HG03064 (cell line): ENCODE data around the gene GOT1.

Source experiments
- ATAC-seq: cut with Tn5 transposase; IDR thresholded peaks from one replicate; pipeline ENCODE4 v1.9.1; 2021; ENCODE audit warnings: low read depth; ENCODE audit not compliant: unreplicated experiment

The GOT1 gene

DNA sequence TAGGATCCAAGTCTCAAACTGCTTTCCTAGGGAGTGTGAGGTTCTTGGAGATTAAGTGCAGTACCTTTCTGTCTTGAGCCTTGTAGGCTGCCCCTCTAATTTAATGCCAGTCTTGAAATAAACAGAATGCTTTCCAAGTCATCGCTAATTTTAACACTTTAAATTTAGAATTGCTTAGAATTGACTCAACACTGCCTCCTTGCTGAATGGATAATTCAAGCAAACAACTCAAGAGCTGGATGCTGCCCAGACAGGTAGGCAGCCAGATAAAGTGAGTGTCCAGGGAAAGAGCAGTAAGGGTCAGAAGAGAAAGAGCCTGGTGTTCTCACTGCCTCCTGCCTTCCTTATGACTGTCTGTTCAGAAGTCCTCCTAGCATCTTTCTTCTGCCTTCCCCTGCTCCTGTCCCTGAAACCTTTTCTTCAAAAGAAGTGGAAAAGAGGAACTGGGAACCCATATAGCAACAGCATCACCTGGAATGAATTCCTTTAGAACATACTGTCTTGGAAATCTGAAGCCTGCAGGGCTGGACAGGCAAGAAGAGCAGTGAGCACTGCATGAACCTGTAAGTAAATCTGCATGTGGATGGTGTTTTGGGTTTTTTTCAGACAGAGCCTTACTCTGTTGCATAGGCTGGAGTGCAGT is 3.1 kb upstream of the GOT1 start:
- no peak for ATAC-seq

DNA sequence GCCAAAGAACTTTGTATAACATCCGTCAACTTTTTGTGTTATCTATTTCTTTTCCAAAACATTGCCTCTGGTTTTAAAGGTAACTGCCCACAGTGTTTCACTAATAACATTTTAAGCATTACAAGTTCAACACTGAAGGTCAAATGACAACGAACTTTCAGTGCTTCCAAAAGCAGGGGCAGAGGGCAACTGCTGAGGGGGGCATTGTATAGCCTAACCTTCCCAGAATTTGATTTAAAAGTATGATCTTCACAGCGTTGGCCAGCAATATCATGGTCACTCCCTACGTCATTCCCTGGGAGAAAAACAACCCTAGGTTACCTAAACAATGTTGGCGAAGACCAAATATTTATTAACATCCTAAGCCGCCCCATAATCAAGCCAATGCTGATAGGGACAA is 2.5 kb upstream of the GOT1 start:
- no peak for ATAC-seq

DNA sequence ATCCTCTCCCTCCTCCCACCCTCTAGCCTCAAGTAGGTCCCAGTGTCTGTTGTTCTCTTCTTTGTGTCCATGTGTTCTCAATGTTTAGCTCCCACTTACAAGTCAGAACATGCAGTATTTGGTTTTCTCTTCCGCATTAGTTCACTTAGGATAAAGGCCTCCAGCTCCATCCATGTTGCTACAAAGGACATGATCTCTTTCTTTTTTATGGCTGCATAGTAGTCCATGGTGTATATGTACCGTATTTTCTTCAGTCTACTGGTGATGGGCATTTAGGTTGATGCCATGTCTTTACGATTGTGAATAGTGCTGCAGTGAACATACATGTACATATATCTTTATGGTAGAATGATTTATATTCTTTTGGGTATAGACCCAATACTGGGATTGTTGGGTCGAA is 1.6 kb upstream of the GOT1 start:
- no peak for ATAC-seq

DNA sequence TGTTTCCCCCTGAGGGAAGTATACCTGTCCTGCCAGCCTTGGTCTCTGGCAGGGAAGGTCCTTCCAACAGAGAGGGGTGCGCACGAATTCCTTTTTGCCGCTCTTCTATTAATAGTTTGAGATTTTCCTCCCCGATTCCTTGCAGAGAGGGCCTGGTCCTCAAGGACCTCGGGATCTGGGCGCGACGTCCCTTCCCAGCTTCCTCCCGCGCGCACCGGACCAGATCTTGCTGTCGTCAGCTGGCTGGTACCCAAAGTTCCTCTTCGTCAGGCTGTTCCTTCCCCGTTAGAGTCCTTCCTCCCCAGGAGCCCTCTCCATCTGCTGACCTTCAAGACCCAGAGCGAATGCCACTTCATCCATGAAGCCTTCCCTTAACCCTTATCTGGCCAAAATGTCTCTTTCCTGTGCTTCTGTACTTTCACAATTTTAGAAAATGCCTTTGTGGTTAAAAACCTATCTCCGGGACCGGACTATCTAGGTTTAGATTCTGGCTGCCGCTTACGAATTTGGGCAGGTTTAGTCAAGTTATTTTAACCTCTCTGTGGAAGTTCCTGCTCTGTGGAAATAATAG is 851 bp upstream of the GOT1 start:
- ATAC-seq: peak; percentile 7

DNA sequence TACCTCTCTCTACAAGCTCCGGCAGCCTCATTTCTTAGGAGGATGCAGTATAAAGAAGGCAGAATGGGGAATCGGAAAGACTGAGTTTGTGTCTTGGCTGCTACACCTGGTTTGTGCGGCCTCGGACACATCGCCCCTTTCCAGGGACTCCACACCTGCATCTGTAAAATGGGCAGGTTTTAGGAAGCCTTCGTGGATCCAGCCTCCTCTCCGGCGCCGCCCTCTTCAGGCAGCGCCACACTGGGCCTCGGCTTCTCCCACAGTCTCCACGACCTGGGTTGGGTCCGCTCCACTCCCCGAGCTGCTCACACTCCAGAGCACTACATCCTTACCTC is 341 bp downstream of the GOT1 start:
- ATAC-seq: peak; percentile 3

DNA sequence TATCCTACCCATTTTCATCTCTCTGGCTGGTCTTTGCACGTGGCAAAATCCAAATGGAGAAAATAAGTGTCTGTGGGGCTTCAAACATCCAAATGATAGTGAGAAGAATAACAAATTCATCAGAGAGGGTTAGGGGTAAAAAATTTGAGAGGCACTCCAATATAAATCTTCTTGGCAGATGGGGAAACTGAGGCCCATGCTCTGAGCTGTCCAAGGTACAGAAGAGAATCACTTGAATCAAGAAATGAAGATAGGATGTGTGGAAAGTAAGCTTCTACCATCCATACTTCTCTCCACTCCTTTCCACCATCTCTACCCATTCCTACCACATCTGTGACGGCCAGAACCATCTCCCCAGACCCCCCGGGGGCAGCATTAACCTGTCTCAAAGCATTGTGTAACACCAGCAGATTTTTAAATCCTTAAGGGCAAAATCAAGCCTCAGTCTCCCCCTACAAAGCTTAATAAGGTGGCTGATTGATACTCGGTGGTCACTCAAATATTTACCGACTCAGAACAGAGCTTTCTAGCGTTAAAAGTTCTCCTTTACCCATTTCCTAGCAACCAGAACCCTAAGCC is 818 bp downstream of the GOT1 start:
- ATAC-seq: no peak

DNA sequence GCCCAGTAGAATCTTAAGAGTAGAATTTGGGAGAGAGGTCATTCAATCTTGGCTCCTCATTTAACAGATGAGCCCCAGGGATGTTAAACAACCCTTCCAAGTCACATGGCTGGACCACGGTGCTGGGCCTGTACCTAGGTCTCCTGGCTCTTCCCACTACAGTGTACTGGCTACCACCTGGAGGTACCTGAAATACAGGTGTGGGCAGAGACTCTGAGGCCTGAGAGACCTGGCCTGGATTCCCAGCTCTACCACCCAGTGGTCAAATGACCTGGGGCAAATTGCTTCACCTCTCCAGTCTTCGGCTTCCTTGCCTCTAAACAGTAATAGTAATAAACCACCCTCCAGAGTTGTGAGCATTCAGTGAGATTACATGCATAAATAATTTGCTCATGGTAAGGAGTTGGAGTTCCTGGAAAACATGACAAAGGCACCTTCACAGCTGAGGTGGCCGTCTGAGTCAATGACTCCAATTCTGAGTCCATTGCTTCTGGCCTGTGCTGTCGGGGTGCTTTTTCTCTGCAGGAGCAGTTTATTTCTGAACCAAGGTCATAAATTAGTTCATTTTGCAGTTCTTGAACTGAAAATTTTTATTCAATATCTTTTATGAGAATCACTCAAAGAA is 2.7 kb downstream of the GOT1 start:
- no peak for ATAC-seq

DNA sequence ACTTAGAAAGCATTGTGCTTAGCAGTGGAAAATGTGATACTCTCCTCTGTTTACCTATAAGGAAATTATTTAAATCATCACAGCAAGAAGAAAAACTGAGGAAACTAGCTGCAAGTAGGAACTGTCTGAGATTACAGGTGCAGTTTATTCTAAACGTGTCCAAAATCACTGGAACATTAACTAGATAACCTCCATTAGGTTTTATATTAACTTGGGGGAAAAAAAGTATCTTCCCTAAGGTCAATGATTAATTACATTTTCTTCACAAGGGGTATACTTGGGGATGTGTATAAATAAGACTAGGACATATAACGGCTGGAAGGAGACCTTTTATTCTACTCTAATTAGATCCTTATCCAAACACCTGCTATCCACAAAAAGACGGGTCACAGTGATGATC is 3.7 kb downstream of the GOT1 start:
- ATAC-seq: no peak

DNA sequence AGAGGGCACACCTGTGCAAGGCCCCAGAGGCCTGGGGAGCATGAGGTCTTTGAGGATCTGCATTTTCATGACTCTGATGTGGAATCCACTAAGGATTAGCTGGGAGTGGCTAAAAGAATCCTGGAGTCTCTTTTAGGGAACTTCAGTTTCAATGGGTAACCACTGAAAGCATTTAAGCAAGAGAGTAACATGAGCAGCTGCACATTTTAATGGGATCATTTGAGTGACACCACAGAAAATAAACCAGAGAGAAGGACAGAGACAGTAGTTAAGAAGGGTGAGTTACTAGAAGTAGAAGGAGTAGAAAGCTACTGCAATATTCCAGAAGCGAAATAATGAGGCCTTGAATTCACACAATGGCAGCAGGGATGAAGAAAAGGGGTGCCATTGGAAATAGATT is 5.2 kb downstream of the GOT1 start:
- ATAC-seq: no peak

DNA sequence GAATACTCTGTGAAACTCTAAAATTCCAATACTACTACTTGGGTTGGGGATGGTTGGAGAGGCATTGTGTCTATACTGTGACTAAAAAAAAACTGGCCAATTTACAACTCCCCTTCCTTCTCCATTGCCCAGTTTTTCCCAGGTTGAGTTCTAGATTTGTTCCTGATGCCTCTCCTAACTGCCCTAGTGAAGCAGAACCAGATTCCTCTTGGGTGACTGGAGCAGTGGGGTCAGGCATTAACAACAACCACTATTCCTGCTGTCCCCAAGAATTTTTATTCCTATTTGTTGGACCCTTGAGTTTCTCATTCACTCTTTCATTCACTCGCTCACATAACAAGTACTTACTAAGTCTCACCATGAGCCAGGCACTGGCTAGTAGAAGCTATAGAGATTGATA is 5.8 kb downstream of the GOT1 start:
- ATAC-seq: no peak

DNA sequence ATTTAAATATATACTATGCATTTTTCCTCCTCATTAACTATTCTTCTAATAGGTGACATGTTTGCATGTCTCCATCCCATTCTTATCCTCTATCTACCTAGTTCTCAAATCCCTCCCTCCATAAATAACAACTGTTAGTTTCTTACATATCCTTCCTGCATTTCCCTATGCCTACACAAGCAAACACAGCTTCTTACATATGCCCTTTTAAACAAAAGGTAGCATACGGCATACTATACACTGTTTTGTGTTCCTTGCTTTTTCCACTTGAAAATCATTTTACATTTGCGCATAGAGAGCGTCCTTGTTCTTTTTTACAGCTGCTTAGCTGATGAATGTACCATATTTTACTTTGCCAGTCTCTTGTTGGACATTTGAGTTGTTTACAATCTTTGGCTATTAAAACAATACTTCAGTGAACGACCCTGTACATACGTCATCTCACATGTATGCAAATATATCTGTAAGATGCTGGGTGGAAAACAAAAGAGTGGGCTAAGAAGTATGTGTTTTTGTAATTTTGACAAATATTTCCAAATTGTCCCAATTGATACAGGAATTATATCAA is 7.8 kb downstream of the GOT1 start:
- no peak for ATAC-seq

DNA sequence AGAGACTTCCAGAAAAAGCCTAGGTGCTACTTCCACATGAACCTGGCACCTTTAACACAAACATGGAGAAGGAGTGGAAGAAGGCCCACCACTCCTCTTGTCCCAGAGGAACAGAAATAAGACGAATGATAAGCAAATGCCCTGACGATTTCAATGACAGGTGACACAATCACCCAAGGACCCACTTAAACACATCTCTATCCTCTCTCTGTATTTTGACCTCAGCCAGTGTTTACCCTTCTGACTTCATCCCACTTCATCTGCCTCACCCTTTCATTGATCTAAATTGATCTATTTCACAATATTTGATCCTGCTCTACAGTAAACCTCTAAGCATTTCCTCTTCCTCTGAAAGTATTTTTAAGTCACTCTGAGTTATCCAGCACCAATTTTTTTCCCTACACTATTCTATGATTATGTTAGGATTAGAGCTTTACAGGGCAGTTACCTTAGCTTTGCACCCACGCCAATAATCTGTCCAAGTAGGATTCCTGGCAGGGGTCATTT is 9.1 kb downstream of the GOT1 start:
- ATAC-seq: no peak

DNA sequence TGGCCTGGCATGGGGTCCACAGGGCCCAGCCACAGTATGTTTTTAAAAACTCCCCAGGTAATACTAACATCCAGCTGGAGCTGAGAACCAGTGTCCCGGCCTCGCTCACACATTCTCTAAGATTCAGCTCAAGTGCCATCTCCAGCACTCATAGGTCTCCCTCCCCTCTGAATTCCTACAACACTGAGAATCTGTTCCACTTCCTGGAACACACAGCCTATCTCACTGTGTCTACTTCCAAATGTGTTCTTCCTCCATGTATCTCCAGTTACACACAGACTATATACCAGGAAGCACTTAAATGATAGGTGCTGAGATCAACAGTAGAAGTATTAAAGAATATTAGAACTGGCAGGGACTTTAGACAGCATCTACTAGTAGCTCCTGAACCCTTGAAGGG is 10.7 kb downstream of the GOT1 start:
- no peak for ATAC-seq

DNA sequence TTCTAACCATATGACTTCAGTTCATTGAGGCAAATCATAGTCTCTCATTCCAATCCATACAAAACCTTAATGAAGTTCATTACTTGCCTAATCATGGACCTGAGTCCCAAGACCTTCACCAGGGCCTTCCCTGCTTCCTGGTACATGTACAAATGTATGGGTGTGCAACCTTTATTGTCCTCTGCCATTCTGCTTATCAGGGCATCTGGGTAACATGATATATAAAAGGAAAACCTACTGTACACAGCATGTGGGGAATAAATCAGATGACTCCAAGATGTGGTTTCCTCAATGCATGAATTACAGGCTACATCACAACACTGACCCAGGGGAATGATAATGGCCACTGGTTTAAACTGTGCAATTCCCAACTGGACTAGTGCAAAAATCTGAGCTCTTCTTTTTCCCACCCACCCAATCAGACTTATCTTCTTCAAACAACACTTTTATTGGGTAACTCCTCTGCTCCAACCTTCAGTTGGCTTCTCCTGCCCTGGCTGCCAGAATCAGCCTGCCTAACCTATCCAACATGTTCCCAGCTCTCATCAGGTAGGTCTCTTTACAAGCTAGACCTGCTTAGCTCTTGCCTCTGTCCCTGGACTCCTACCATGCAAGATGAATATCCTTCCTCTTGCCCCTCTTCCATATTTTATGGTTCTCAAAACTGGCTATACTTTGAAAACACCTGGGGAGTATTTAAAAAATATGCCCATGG is 11.4 kb downstream of the GOT1 start:
- no peak for ATAC-seq

DNA sequence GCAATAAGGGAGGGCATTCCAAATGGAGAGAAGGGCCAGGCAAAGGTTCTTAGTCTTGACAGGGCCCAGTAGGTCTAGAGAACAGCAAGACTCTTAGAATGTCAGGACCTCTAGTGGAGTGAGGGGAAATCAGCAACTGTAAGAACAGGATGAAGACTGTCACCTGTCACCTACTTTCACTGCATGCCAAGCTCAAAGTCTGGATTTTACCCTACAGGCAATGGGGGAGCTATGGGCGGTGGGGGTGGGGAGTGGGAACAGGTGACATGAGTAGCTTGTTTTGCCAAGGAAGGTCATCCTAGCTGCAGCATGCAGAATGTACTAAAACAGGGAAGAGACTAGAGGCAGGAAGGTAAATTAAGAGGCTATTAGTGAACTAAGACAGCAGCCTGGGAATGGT is 18.3 kb downstream of the GOT1 start:
- ATAC-seq: no peak

DNA sequence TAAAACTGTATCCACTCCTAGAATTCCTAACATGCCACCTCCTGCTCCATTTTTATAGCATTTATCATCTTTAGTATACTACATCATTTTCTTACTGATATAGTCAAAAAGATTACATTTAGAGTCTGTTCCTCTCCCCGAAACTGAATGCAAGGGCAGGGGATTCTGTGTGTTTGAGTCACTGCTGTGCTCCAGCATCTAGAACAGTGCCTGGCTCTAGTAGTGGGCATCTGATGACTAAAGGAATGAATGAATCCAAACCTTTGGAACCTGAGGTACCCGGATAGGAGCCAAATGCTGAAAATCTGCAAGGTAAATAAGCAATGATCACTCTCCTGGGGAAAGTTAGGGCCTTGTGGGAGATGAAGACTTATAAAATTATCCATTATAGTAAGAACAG is 18.9 kb downstream of the GOT1 start:
- ATAC-seq: no peak

DNA sequence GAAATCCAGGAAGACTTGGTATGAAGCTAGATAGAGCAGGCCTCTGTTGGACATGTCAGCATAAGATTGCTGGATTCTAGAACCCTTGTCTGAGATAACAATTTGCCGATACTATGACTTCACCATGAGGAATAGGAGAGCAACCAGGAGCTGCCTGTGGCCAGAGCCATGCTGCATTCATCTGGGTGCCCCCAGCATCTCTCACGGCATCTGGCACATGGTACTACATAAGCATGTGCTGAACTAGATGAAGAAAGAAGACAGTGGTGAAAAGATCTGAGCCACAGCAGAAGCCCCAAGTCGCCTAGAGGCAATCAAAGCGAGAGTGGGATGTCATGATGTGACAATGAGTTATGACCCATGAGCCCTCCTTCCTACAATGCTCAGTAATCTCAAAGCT is 19.5 kb downstream of the GOT1 start:
- ATAC-seq: no peak

DNA sequence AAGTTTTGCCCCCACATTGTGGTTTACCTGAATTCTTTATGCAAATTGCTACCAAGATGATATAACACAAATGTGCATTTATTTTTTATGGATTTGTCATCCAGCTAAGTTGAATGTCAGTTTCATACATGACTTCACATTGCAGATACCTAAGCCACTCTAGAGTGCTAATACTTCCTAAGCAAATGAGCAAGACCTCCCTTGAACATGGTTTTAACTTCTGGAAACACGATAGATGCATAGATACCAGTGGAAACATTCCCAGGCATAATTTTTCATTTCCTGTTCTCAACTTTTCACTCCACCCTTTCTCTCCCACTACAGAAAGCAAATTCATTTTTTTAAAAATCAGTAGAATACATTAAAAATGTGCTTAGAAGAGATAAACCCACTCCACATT is 20.3 kb downstream of the GOT1 start:
- ATAC-seq: no peak

DNA sequence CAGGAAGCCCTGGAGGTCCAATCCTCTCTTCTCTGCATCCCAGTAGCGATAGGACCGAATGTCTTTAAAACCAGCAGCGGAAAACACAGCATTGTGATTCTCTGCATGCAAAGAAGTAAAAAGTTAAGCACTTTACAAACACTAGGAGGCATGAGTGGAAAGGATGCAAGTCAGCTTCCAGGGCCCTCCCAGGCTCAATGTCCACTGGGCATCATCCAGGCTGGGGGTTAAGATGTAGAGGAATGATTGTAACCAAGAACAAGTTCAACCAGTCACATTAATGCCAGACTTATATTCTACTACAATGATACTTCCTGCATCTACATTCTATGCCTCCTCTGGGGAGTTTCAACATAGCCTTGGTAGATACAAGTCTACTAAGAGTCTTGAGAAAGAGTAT is 24.3 kb downstream of the GOT1 start:
- no peak for ATAC-seq

DNA sequence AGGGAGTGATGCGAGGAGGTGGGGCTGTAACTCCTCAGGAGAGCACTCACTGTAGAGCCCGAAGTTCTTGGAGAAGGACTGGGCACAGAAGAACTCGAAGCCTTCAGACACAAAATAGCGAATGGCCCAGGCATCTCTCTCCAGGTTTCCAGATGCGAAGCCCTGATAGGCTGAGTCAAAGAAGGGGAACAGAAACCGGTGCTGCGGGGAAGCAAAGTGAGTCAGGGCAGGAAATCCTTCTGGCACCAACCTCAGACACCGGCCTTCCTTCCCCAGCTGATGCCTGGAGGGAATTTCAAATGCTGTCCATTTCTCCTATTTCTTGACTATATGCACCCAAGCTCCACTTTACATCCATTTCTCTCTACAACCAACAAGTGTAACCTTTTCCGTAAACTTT is 26.8 kb downstream of the GOT1 start:
- ATAC-seq: no peak

DNA sequence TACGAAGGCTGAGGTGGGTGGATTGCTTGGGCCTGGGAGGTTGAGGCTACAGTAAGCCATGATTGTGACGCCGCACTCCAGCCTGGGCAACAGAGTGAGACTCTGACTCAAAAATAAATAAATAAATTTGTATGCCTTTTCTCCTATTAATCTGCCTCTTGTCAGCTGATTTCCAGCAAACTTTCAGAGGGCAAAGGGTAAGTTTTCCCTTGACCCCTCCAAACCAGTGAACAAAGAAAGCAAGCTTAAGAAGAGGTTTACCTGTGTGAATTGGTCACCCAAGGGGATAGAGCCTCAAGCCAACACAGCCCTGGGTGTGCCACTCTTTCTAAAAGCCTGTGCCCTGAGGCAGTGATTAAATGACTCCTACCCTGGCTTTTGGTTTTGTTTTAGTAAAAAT is 30.8 kb downstream of the GOT1 start:
- ATAC-seq: no peak
